ENCODE results near the gene GRID2. TPM values are rescaled to one million over a fixed set of nuclear protein-coding genes. Genes with fewer than 3 reads are reported as not detected.

The GRID2 gene
- total RNA-seq, 1 donor from 2014 or later = 0.05 TPM

DNA sequence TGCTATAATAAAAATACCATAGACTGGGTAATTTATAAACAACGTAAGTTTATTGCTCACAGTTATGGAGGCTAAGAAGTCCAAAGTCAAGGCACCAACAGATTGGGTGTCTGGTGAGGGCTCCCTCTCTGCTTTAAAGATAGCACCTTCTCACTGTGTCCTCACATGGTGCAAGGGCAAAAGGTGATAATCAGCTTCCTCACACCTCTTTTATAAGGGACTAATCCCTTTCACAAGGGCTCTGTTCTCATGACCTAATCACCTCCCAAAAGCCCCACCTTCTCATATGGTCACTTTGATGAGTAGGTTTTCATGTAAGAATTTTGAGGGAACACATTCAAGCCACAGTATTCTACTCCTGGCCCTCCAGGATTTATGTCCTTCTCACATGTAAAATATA is 883.1 kb downstream of the GRID2 start:
- DNase-seq (ENCODE audit: low spot score) = no peak

DNA sequence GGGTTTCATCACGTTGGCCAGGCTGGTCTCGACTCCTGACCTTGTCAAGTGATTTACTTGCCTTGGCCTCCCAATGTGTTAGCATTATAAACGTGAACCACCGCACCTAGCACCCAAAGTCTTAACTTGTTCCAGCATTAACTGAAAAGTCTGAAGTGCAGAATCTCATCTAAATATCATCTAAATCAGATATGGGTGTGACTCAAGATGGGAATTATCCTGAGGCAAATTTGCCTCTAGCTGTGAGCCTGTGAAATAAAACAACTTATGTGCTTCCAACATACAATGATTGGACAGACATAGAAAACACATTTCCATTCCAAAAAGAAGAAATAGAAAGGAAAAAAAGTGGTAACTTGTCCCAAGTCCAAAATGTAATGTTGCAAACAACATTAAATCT is 883.7 kb downstream of the GRID2 start:
- DNase-seq (ENCODE audit: low spot score) = no peak

DNA sequence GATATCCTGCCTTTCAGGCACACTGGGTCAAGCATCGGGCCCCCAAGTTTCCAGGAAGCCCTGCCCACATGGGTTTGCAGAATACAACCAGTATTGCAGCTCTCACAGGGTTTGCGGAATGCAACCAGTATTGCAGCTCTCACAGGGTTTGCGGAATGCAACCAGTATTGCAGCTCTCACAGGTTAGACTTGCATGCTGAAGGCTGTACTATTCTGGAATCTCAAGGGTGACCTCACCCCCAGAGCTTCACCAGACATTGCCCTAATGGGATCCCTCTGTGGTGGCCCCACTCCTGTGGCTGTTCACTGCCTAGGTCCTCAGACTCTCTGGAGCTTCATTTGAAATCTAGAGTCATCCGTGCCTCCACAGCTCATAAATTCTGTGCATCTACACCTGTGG is 884.1 kb downstream of the GRID2 start:
- DNase-seq (ENCODE audit: low spot score) = no peak

DNA sequence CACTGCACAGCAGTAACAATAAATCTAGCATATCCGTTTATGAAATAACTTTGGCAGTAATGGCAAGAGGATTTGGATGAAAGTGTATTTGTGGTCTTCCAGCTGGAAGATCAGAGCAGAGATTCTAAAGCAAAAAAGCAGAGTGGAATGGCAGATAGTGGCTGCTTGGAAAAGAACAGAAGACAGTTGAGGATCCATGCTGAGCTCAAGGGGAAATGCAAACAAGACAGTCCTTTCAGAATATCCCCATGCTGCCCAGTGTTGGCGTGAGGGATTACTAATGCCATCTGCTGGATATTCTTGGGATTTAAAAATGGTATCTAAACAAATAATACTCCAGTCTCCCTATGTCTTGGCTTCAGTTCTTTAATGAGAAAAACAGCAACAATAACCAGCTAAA is 895.7 kb downstream of the GRID2 start:
- DNase-seq (ENCODE audit: low spot score) = no peak

DNA sequence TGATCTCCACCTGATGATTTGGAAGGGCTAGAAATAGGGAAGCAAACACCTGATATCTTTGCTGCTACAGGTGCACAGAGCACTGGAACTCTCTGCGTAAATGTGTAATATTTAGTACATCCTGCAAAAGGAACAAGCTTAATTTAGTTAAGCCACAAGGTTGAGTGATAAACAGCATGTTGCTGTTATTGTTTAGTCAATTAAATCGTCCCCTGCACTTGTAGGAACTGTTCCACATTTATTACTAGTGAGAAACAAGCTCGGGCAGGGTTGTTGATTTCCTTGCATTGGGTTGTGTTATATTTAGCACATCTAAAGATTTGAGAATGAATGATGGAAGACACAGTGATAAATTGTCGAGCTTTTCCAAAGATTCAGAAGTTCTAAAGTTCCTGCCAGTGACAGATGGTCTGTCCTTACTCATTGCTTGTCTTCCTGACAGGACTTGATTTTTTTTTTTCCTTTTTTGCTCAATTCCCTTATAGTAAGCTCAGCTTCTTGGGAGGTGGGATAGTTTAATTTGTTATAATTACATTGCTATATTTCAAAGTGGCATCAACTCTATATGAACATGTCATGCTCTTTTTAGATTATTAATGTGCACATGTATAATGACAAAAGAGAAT is 897.8 kb downstream of the GRID2 start:
- DNase-seq (ENCODE audit: low spot score) = no peak

DNA sequence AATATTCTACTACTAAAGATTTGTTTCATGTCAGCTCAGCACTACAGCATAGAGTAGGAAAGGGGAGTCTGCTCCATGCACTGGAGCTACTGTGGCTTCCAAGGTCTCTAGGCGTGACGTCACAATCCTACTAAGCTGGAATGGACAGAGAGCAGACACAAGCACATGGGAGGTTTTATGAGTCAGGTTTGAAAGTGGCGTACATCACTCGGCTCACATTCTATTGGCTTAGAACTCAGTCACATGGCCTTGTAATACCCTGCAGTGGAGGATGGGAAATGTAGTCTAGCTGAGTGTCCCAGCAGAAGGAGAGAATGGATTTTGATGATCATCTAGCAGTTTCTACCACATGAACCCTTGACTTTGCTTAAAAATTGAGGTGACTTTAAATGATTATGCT is 899.9 kb downstream of the GRID2 start:
- no peak for DNase-seq (ENCODE audit: low spot score)

DNA sequence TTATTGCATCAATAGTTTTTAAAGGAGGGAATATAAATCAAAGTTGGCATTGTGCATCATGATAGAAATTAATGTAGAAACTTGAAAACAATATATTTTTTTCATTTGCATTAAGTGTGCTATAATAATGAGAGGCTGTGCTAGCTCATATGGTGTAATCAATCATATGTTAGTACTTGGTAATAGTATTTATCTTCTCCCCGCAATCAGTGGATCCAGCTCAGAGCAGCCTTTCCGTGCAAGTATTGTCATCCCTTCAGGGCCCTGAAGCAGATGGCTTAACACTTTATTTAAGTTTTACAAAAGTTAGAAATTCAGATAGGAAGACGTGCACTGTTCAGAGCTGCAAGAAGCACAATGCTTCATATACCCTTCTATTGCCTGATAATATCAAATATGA is 908.5 kb downstream of the GRID2 start:
- no peak for DNase-seq (ENCODE audit: low spot score)

DNA sequence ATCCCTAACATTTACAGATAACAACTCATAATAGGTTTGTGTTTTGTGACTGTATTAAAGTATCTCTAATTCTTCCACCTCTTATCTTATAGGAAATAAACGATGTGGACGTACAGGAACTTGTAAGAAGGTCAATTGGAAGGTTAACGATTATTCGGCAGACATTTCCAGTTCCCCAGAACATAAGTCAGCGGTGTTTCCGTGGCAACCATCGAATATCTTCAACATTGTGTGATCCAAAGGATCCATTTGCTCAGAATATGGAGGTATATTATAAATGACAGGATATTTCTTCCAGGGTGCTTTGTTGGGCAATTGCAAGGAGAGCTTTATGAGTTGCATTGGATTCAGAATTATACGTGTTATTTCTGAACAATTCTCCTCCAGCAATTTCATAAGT is 912.9 kb downstream of the GRID2 start:
- DNase-seq (ENCODE audit: low spot score) = no peak

DNA sequence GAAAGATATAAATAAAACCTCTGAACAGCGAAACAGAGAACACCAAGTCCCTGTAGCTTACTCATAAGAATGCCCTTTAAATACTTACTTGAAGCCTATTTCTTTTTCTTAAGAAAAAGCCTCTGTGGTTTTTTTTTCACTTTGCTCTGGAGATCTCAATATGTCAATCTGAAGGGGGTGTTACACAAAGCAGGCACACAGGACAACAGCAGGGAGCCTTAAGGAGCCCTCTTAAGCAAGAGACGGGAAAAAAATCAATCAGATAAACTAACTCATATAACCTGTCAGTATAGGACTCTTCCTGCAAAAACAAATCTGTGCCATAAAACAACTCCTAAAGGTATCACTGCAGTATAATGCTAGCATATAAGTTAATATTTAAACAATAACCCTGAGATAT is 913.7 kb downstream of the GRID2 start:
- DNase-seq (ENCODE audit: low spot score) = no peak

DNA sequence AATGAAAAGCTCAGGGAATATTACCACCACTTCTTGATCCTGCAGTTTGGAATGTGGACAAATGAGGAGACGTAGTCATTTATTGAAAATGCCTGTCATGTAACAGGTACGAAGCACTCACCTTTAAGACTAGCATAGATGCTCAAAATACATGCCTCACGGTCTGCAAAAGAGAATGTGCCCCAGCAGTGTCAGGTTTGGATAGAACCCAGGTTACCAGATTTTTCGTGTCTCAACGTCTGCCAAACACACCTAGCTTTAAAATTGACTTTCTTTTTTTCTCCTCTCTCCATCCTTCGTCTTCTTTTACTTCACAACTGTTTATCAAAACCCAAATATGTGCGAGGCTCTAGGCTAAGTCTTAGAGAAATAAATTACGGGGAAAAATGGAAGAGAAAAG is 918.0 kb downstream of the GRID2 start:
- DNase-seq (ENCODE audit: low spot score) = no peak

DNA sequence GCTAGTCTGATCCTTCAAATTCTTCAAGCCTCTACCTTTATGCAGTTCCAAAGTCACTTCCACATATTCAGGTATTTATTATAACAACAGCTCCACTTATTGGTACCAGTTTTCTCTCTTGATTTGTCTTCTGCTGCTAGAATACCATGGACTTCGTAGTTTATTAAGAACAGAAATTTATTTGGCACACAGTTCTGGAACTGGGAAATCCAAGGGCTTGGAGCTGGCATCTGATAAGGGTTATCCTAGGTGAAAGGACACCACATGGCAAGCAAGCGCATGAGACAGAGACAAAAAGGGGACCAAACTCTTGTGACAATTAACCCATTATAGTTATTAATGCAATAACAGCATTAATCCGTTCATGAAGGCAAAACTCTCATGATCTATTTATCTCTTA is 924.3 kb downstream of the GRID2 start:
- DNase-seq (ENCODE audit: low spot score) = no peak

DNA sequence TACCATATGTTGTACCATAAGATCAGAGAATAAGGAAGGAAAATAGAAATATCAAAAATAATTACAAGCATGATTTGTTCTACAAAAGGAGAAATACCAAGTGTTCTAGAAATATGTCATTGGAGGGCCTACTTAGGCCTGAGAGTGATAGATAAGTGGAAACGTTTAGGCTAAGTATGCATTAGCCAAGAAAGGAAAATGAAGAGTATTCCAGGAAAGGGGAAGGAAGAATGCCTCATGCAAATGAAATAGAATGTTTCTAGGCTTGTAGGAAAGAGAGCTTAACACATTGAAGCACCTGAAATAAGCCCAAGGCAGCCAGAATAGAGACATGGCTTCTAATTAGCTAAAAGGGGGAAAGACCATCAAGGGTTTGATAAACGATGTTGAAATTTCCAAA is 929.1 kb downstream of the GRID2 start:
- DNase-seq (ENCODE audit: low spot score) = no peak

DNA sequence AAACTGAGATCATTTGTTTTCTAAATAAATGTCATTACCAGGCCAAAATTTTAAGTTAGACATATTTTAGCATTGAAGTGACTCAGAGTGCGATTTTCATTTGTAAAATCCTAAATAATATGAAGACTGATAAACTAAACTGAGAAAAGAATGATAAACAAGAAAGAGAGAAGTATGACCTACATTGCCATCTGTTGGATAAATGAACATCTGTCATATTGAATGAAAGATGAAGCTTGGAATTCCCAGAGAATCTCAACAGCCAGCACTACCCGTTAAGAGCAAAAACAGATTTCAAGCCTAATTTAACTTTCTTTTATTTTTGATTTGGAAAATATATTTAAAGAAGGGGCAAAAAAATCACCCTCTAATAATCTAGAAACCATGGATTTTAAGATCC is 933.8 kb downstream of the GRID2 start:
- no peak for DNase-seq (ENCODE audit: low spot score)

DNA sequence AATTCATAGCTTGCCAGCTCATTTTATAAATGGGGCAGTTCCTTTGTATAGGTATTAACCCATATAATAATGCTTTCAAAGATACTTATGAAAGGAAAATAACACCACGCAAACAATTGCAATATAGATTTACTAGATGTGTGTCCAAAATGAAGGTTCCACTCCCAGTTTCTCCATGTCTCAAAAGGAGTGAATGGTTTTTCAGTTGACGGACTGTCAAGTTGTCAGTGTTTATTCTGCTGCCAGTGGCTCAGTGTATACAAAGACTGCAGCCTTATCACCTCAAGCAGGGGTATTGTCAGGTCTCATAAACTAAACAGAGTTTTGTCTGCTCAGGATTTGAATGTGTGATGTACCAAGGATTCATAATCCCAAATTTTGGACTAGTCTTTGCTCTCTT is 939.5 kb downstream of the GRID2 start:
- no peak for DNase-seq (ENCODE audit: low spot score)

DNA sequence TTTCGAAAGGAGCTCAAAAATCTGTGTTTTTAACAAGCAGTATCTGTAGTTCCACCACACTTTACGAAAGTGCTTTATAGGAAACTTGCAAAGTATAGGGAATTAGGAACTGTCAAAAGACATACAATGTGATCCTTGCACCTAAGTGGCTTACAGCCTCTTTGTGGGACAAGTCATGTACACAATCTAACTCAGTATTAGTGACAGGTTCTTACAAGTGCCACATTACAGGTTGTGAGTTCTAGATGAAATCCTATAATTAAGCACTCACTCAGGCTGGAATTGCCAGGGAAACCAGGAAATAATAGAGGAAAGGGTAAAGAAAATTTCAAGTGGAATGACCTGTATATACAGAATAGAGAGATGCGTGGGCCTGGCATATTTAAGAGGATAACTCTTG is 957.4 kb downstream of the GRID2 start:
- no peak for DNase-seq (ENCODE audit: low spot score)

DNA sequence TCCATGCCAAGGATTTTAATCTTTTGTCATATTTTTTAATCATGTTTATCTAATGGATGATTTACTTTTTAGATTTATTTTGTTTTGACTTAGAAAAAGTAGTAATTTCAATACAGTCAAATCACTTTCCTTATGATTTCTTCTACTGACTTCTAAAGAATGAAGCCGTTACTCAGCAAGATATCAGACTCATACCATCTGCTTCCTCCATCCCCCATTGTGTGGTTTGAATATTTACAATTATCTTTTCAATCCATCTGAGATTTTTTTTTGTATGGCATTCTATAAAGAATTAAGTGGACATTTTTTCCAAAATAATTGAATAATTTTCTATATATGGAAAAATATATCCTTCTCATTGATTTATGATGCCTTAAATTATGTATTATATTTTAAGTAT is 959.4 kb downstream of the GRID2 start:
- DNase-seq (ENCODE audit: low spot score) = no peak

DNA sequence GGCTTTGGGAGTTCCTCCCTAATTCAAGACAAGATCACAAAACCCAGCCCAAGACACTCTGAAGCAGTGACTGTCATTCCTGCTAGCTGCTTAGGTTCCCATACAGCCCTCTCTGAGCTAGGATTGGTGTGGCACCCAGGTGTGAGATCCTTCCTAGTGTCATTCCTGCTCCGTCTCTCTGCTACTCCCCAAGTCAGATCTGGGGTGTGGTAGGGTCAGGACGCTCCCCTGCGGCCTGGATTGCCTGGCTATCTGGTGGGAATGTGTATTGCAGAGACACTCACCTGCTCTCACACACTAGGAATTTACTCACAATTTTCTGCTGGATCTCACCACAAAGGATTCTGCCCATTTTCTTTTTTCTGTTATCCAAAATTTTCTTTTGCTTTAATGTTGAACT is 964.0 kb downstream of the GRID2 start:
- DNase-seq (ENCODE audit: low spot score) = no peak

DNA sequence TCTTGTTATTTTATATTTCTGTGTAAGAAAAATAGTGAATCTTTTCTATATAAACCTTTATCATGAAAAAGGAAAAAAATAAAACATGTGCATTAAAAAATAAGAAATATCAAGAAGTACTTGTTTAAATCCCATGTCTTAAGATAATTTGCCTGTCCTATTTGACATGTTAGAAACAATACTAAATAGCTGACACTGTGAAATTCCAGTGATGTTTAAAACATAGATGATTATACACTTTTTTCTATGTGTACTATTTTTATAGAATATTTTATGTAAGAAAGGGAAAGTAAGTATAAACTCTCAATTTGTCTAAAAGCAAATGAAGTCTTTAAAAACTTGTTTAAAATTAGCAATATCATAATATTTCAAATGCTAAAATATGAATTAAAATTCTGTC is 981.6 kb downstream of the GRID2 start:
- no peak for DNase-seq (ENCODE audit: low spot score)

DNA sequence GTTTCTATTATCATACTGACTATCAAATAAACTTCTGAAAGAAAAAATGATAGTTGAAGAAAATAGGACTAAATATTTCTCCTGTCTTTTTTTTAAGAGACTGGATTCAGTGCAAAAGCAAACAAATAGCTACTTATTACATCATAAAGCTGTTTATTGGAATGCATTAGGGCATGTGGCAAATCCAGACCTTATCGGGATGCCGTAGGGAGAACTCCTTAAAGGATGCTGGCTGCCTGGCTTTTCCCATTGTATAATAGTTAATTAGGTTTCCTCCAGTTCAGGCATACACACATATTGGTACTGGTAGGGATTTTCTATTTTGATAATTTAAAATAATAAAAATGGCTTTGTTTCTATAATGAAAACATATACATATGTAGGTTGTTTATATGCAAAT is 985.5 kb downstream of the GRID2 start:
- DNase-seq (ENCODE audit: low spot score) = no peak

DNA sequence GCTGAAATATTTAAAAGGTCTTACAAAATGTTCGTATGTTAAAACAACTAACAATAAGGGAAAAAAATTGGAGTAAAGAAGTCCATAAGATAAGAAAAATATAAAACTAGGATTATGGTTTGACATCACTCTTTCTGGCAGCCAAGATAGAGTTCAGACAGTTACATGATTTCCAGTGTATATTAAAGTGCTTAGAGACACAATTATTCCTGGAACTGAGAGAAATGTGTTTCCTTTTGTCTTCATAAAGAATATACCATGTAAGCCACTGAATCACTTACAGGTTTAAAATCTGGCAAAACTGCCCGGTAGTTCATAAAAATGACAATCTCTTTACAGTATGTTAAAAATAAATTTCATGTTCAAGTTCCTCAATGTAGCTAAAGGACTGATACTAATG is 986.1 kb downstream of the GRID2 start:
- DNase-seq (ENCODE audit: low spot score) = no peak

DNA sequence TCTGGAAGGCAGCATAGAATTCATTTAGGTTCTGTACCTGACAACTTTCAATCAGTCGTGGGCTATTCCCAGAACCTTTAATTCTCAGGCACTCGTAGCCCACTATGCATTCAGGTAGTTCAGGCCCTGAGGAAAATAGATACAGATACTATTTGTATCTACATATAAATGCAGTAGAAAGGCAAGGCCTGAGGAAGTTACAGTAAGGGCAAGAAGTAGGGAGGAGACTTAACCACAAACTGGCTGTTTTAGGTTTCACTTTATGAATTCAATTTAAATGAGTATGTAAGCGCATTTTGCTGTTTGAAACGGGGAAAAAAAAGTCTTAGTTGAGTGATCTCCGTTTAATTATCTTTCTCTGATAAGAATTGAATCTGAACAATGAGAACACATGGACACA is 995.4 kb downstream of the GRID2 start:
- no peak for DNase-seq (ENCODE audit: low spot score)

DNA sequence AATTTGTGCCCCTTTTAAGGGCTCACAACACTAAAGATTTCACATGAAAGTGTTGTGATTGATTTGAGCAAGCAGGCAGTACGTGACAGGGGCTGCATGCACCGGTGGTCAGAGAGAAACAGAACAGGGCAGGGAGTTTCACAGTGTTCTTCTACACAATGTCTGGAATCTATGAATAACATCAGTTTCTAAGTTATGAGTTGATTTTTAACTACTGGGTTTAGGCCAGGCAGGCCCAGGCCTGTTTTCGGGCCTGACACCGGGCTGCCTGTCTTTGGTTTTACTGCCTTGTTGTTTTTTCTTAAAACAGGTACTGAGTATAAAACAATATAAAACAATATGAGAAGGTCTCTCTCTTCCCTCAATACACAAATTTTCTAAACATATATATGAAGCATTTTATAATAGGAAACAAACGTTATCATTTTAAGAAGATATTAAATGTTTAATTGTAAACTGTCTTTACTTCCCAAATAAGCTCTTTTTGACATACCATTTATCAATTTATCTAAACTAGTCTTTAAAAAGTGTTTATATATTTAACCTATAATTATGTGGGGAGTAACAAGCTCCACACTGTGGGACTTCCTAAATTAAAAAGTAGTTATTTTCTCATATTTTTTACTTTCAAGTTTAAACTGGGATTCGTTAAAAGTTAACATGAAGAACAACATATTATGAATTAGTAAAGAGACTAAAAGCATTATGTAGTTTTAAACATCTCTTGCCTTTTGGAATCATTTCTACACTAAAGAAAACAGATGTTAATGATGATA is 997.2 kb downstream of the GRID2 start:
- peak; percentile 44 for DNase-seq (ENCODE audit: low spot score)

DNA sequence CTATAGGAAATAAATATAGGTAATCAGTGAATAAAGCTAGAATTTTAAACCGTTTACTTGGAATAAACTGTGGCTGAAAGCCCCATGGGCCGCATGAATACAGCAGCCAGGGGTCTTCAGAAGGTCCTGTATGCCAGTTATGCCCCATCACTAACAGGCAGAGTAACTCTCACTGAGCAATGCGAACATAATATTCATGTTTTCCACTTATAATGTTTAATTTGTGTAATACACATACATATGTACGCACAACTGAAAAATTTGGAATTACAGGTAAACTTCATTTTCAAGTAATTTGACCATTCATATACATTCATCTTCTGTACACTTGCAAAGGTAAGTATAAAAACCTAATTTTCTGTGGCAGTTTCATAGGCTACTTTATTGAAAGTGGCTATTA is 998.5 kb downstream of the GRID2 start:
- no peak for DNase-seq (ENCODE audit: low spot score)

DNA sequence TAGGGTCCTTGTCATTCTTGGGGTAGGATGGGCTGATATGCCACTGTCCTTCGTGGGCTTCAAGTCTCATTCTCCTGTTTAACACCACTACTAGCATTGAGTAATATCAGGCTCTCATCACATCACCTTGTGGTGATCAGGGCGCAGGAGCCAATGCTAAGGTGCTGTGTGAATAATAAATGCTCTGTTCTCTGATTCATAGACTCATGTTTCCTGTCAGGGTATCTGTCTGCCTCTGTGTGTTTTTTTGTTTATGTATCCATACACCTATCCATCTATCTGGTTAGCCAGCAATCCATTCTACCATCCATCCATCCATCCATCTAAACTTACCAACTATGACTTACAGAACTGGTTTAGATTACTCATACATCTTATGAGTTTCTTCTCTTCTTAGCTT is 999.7 kb downstream of the GRID2 start:
- DNase-seq (ENCODE audit: low spot score) = no peak

Data from ureter (tissue), 1 donor.